Lung (tissue), 12 donors: ENCODE results near the gene ATP6V0A4. TPM values are rescaled to one million over a fixed set of nuclear protein-coding genes. Genes with fewer than 3 reads are reported as not detected.
A peak's percentile ranks its signal among the peaks of the same experiment; 100 is the strongest.

Experiments
- ATAC-seq: fragments of 200-7000 bp; cut with Tn5 transposase; one replicate; pipeline ENCODE4 v1.9.1; 2020; ENCODE audit warnings: moderate number of reproducible peaks; ENCODE audit not compliant: insufficient read depth, low FRiP score
- DNase-seq, 3 donors: peaks; one replicate each; pipeline ENCODE4 v3.0.0-alpha.2; 2013 to 2017
- H3K27ac ChIP-seq, 2 donors: one replicate each; pipeline ENCODE4 v1.5.1; 2013; ENCODE audit warnings: mild to moderate bottlenecking in 2 of 2, moderate library complexity in 2 of 2, control low read depth in 1 of 2, inconsistent platforms in 1 of 2, low read depth in 1 of 2, low read length in 1 of 2
- H3K27me3 ChIP-seq, 3 donors: one replicate each; pipeline ENCODE4 v1.5.1; 2013; ENCODE audit warnings: low read length in 2 of 3; ENCODE audit not compliant: control insufficient read depth in 3 of 3, insufficient read depth in 3 of 3
- H3K36me3 ChIP-seq, 4 donors: one replicate each; pipeline ENCODE4 v1.5.1; 2013; ENCODE audit warnings: low read length in 4 of 4, mild to moderate bottlenecking in 1 of 4, moderate library complexity in 1 of 4; ENCODE audit not compliant: control insufficient read depth in 4 of 4, insufficient read depth in 4 of 4
- H3K4me1 ChIP-seq, 5 donors: one replicate each; pipeline ENCODE4 v1.5.1; 2013; ENCODE audit warnings: low read length in 5 of 5, mild to moderate bottlenecking in 2 of 5, moderate library complexity in 1 of 5; ENCODE audit not compliant: control insufficient read depth in 5 of 5, insufficient read depth in 5 of 5
- H3K4me3 ChIP-seq: one replicate; pipeline ENCODE4 v1.5.1; 2013; ENCODE audit warnings: mild to moderate bottlenecking, control low read depth, moderate library complexity
- H3K9ac ChIP-seq, 2 donors: one replicate each; pipeline ENCODE4 v1.5.1; 2013; ENCODE audit warnings: low read length in 2 of 2, control low read depth in 1 of 2; ENCODE audit not compliant: insufficient read depth in 1 of 2
- H3K9me3 ChIP-seq, 4 donors: one replicate each; pipeline ENCODE4 v1.5.1; 2013; ENCODE audit warnings: low read length in 3 of 4, mild to moderate bottlenecking in 1 of 4, moderate library complexity in 1 of 4; ENCODE audit not compliant: control insufficient read depth in 4 of 4, insufficient read depth in 3 of 4
- WGBS, 2 donors: extraction: QIAGEN DNeasy Blood & Tissue Kit; methylation state at CpG; one replicate each; pipeline ENCODE4 v1.1.7; 2013; 5-methylcytosine and 5-hydroxymethylcytosine counted together
- polyA plus RNA-seq, 2 donors: library from polyadenylated mRNA; stranded (reverse); fragments of 200-250 nt; gene quantifications; one replicate each; pipeline ENCODE4 v1.2.1, GENCODE V29; 2013
- total RNA-seq, 2 donors: library from RNA; depleted of rRNA in 1 of 2; stranded (reverse); fragments of >200 nt in 1 of 2; gene quantifications; one replicate each; pipeline ENCODE4 v1.2.1, GENCODE V29; 2014 to 2021
- TF ChIP-seq, protein P1 (sequence below): IDR thresholded peaks from 2 replicates; pipeline ENCODE4 v1.5.1; 2012; ENCODE audit warnings: mild to moderate bottlenecking; ENCODE audit errors: control extremely low read depth, extremely low read depth
- donor health status: control.
- donor health status: control.
- donor health status: Bipolar disorder and iron deficiency.
- donor health status: healthy.
- donor health status: DM: yes; HTN: yes; CAD: no.

The ATP6V0A4 gene
- total and polyA plus RNA-seq, 4 donors: 0.22 to 1.6 (median 1.2) TPM

GRCh38 chr7:138781004-138781403, 17.0 kb downstream of the ATP6V0A4 start:
- ATAC-seq: no peak
- 75 to 82% methylated on average over 2 of the region's 2 CpGs for WGBS, 2 donors

DNA sequence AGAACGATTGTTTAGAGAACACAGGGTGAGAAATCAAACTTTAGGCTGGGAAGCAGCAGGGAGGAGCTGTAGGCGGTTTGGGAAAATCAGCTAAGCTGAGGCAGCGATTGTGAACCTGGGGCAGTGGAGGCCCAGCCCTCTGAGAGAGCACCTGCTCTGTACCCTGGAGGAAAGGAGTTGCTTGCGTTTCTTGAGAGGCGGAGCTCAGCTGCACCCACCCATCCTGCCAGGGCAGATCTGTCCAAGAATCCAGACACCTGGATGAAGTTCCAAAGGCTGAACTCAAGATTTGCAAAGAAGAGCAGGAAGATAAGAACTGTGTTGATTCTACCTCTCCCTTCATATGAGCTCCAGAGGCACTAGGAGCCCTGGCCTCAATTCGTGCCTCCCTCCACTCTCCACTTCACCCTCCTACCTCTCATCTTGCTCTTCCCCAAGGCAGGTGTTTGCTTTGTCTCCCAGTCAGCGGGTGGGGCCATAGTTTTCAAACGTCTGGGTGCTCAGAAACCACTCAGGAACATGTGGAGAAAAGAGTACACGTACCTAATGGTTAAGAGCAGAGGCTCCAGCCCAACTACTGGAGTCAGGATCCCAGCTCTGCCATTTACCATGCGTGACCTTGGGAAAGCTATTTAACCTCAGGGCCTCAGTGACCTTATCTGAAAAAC, 21.7 kb downstream of the ATP6V0A4 start:
- WGBS, 2 donors: 63 to 73% methylated on average over 10 of the region's 10 CpGs
- Histone ChIP-seq H3K4me3 (no peak overlapping the region), H3K27ac (no peak overlapping the region), H3K9me3 (no peaks in the 10 kb centered on the region), H3K9ac (no peak overlapping the region), H3K36me3 (no peaks in the 10 kb centered on the region), H3K27me3 (no peaks in the 10 kb centered on the region), H3K4me1 (peaks cover 0 to 6% (median 0%) of the 10 kb centered on the region in 5 donors)
- TF ChIP-seq, protein P1, sequence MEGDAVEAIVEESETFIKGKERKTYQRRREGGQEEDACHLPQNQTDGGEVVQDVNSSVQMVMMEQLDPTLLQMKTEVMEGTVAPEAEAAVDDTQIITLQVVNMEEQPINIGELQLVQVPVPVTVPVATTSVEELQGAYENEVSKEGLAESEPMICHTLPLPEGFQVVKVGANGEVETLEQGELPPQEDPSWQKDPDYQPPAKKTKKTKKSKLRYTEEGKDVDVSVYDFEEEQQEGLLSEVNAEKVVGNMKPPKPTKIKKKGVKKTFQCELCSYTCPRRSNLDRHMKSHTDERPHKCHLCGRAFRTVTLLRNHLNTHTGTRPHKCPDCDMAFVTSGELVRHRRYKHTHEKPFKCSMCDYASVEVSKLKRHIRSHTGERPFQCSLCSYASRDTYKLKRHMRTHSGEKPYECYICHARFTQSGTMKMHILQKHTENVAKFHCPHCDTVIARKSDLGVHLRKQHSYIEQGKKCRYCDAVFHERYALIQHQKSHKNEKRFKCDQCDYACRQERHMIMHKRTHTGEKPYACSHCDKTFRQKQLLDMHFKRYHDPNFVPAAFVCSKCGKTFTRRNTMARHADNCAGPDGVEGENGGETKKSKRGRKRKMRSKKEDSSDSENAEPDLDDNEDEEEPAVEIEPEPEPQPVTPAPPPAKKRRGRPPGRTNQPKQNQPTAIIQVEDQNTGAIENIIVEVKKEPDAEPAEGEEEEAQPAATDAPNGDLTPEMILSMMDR: no peak
- ATAC-seq (peak; percentile 35), DNase-seq (no peak)

More at GRCh38 chr7:138781004-138781403, 17.0 kb downstream of the ATP6V0A4 start:
- Histone ChIP-seq H3K4me1 (peaks cover 0 to 6% (median 0%) of the 10 kb centered on the region in 5 donors), H3K4me3 (no peak overlapping the region), H3K27me3 (no peaks in the 10 kb centered on the region), H3K9me3 (no peaks in the 10 kb centered on the region), H3K27ac (no peak overlapping the region), H3K9ac (no peak overlapping the region), H3K36me3 (no peaks in the 10 kb centered on the region)
- TF ChIP-seq, protein P1: no peak
- no peak for DNase-seq

DNA sequence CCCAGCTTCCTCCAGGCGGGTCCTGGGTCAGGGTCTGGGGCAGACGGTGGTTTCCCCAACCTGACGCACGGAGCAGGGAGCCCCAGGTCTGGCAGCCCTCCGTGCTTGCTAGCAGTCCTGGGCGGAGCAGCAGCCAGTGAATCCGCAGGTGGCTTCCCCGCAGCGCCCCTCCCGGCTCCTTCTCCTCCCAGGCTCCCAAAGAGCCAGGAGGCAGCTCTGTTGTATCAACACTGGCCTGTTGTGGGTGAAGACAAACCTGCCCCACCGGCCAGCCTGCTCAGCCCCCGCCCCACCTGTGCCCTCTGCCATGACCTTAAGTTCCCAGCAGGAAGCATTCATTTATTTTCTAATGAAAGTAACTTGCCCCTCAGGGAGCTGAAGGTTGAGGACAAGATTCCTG, 24.2 kb downstream of the ATP6V0A4 start:
- TF ChIP-seq, protein P1: no peak
- H3K4me3 ChIP-seq: no peak overlapping the region
- peaks cover 0 to 6% (median 0%) of the 10 kb centered on the region in 5 donors for H3K4me1 ChIP-seq
- no peaks in the 10 kb centered on the region for H3K36me3 ChIP-seq
- no peaks in the 10 kb centered on the region for H3K9me3 ChIP-seq
- WGBS, 2 donors: 75 to 76% methylated on average over 12 of the region's 12 CpGs
- ATAC-seq (no peak), DNase-seq (no peak)
- H3K27me3 ChIP-seq: no peaks in the 10 kb centered on the region
- no peak overlapping the region for H3K9ac ChIP-seq
- H3K27ac ChIP-seq: no peak overlapping the region
